CD4-positive, CD25-positive, alpha-beta regulatory T cell (primary cell): ENCODE measurements around the gene AKT1. TPM values are rescaled to one million over a fixed set of nuclear protein-coding genes. Genes with fewer than 3 reads are reported as not detected.

ENCODE experiments used
- ATAC-seq, 2 donors: fragments of 150-1000 bp; cut with Tn5 transposase; one replicate each; pipeline ENCODE4 v1.10.0; 2021; ENCODE audit warnings: low read depth in 2 of 2, moderate number of reproducible peaks in 2 of 2, moderate library complexity in 1 of 2
- DNase-seq, 3 donors: peaks; one replicate each; pipeline versions ENCODE4 v3.0.0 to v3.0.0-alpha.2; 2012 to 2022; ENCODE audit warnings: mixed read lengths in 1 of 3
- H3K27ac ChIP-seq: one replicate; pipeline ENCODE4 v1.7.0; 2013; ENCODE audit warnings: mild to moderate bottlenecking, low read length; ENCODE audit not compliant: insufficient read depth, poor library complexity, severe bottlenecking
- H3K27me3 ChIP-seq: one replicate; pipeline ENCODE4 v1.7.0; 2013; ENCODE audit warnings: low read length; ENCODE audit not compliant: control insufficient read depth, insufficient read depth
- H3K36me3 ChIP-seq: one replicate; pipeline ENCODE4 v1.7.0; 2013; ENCODE audit warnings: mild to moderate bottlenecking, low read length, moderate library complexity; ENCODE audit not compliant: control insufficient read depth, insufficient read depth
- H3K4me1 ChIP-seq: 2 replicates; pipeline ENCODE4 v1.7.0; 2013; ENCODE audit warnings: mild to moderate bottlenecking, low read length; ENCODE audit not compliant: insufficient read depth, control insufficient read depth, poor library complexity, severe bottlenecking
- H3K4me3 ChIP-seq: one replicate; pipeline ENCODE4 v1.7.0; 2013; ENCODE audit warnings: low read depth, mild to moderate bottlenecking, low read length, moderate library complexity
- H3K9me3 ChIP-seq, 2 experiments: 1 replicate in 1 of 2; 2 replicates in 1 of 2; pipeline ENCODE4 v1.7.0; 2013; ENCODE audit warnings: low read length in 2 of 2, mild to moderate bottlenecking in 1 of 2, moderate library complexity in 1 of 2; ENCODE audit not compliant: control insufficient read depth in 2 of 2
- H3K27ac Mint-ChIP-seq, 3 donors: one replicate each; pipeline ENCODE4 v1.8.0; 2020 to 2022; ENCODE audit warnings: mild to moderate bottlenecking in 3 of 3, mixed read lengths in 3 of 3, moderate library complexity in 2 of 3
- H3K27me3 Mint-ChIP-seq: one replicate; pipeline ENCODE4 v1.8.0; 2022; ENCODE audit warnings: mild to moderate bottlenecking, mixed read lengths
- H3K36me3 Mint-ChIP-seq: one replicate; pipeline ENCODE4 v1.8.0; 2020; ENCODE audit warnings: mixed read lengths
- H3K4me1 Mint-ChIP-seq, 4 donors: one replicate each; pipeline ENCODE4 v1.8.0; 2020 to 2022; ENCODE audit warnings: mixed read lengths in 4 of 4, mild to moderate bottlenecking in 1 of 4
- H3K4me3 Mint-ChIP-seq, 4 donors: one replicate each; pipeline ENCODE4 v1.8.0; 2020 to 2022; ENCODE audit warnings: mild to moderate bottlenecking in 4 of 4, mixed read lengths in 4 of 4, moderate library complexity in 3 of 4
- H3K9me3 Mint-ChIP-seq, 7 donors: one replicate each; pipeline ENCODE4 v1.8.0; 2020 to 2022; ENCODE audit warnings: mixed read lengths in 7 of 7, mild to moderate bottlenecking in 3 of 7, moderate library complexity in 2 of 7
- polyA plus RNA-seq, 4 donors: library from polyadenylated mRNA; unstranded; fragments of 300-500 nt; fragmentation: Illumina TruSeq; gene quantifications; one replicate each; pipeline ENCODE4 v1.2.3, GENCODE V29; 2021
- total RNA-seq: library from RNA; stranded (reverse); gene quantifications from one replicate; pipeline ENCODE4 v1.2.3, GENCODE V29; 2022

AKT1 gene
- total and polyA plus RNA-seq, 5 donors from 2014 or later, result 6.3 to 86.0 (median 16.5) TPM

GRCh38 chr14:104805941-104806624, 10.5 kb upstream of the AKT1 start:
- H3K4me1 Mint-ChIP-seq, result peaks cover 0 to 25% (median under 1%) of the 10 kb centered on the region in 4 donors
- H3K27ac Mint-ChIP-seq, result no peak overlapping the region
- Histone ChIP-seq H3K27me3 (no peaks in the 10 kb centered on the region), H3K4me3 (no peak overlapping the region), H3K9me3 (no peaks in the 10 kb centered on the region), H3K36me3 (no peaks in the 10 kb centered on the region), H3K4me1 (peaks cover 17% of the 10 kb centered on the region), H3K27ac (no peak overlapping the region)
- no peak overlapping the region for H3K4me3 Mint-ChIP-seq
- no peaks in the 10 kb centered on the region for H3K27me3 Mint-ChIP-seq
- ATAC-seq (no peak), DNase-seq (no peak)
- no peaks in the 10 kb centered on the region for H3K9me3 Mint-ChIP-seq
- no peaks in the 10 kb centered on the region for H3K36me3 Mint-ChIP-seq

DNA sequence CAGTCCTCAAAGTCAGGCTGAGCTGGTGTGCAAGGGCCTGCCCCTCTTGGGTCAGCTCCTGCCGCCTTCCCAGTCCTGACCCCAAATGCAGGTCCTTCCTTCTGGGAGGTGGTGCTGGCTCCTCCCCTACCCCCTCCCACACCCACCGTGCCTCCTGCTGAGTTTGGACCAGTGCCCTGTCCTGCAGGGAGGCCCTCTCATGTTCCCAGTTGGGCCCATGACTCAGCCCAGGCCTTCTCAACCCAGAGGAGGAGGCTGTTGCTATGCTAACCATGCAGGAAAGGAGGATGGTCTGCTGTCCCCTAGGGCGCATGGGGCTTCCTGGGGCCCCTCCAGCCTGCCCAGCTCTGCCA, 9.8 kb upstream of the AKT1 start:
- Mint-ChIP-seq H3K27ac (no peak overlapping the region), H3K27me3 (no peaks in the 10 kb centered on the region), H3K9me3 (no peaks in the 10 kb centered on the region), H3K4me3 (no peak overlapping the region), H3K36me3 (no peaks in the 10 kb centered on the region), H3K4me1 (peaks cover 0 to 25% (median under 1%) of the 10 kb centered on the region in 4 donors)
- Histone ChIP-seq H3K4me3 (no peak overlapping the region), H3K9me3 (no peaks in the 10 kb centered on the region), H3K27me3 (no peaks in the 10 kb centered on the region), H3K27ac (no peak overlapping the region), H3K36me3 (no peaks in the 10 kb centered on the region), H3K4me1 (peaks cover 17% of the 10 kb centered on the region)
- DNase-seq, result no peak
- ATAC-seq, result no peak

- DNase-seq, result no peak
- Mint-ChIP-seq H3K27me3 (no peaks in the 10 kb centered on the region), H3K4me3 (peak overlapping the region in 1 of 4 donors; percentile 7), H3K36me3 (no peaks in the 10 kb centered on the region), H3K4me1 (peaks cover 0 to 27% (median 2%) of the 10 kb centered on the region in 4 donors), H3K27ac (no peak overlapping the region), H3K9me3 (no peaks in the 10 kb centered on the region)
- Histone ChIP-seq H3K36me3 (no peaks in the 10 kb centered on the region), H3K4me1 (peaks cover 20% of the 10 kb centered on the region), H3K4me3 (no peak overlapping the region), H3K27ac (no peak overlapping the region), H3K9me3 (no peaks in the 10 kb centered on the region), H3K27me3 (no peaks in the 10 kb centered on the region)
- no peak for ATAC-seq
These were observed 9.2 kb upstream of the AKT1 start for GRCh38 chr14:104804481-104805325.

DNA sequence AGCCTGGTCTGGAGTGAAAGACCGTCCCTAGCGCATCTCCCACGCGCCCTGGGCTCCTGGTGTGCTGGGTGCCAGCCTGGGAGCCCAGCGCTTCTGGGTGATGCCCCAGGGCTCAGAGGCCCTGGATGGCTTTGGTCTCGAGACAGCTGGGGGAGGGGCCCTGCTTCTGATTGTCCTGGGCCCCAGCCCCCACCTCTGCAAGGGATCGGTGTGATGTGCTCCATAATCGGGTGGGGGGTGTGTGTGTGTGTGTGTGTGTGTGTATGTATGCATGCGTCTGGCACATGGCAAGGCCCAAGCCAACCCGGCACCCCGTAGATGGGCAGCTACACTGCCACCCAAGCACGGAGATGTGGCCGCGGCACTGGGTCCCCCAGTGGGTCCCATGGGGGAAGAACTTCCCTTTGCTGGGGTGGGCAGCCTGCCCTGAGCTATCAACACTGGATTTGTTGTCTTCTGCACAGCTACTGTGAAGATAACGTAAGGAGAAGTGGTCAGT, 8.4 kb upstream of the AKT1 start:
- Histone ChIP-seq H3K27me3 (no peaks in the 10 kb centered on the region), H3K9me3 (no peaks in the 10 kb centered on the region), H3K36me3 (no peaks in the 10 kb centered on the region), H3K4me1 (peaks cover 20% of the 10 kb centered on the region), H3K4me3 (no peak overlapping the region), H3K27ac (no peak overlapping the region)
- Mint-ChIP-seq H3K9me3 (no peaks in the 10 kb centered on the region), H3K27ac (no peak overlapping the region), H3K27me3 (no peaks in the 10 kb centered on the region), H3K4me3 (peak overlapping the region in 2 of 4 donors; percentile 50 to 65), H3K4me1 (peaks cover 0 to 32% (median 6%) of the 10 kb centered on the region in 4 donors), H3K36me3 (no peaks in the 10 kb centered on the region)
- ATAC-seq (no peak), DNase-seq (no peak)

GRCh38 chr14:104803280-104803911, 7.8 kb upstream of the AKT1 start:
- H3K9me3 ChIP-seq, result no peaks in the 10 kb centered on the region
- Mint-ChIP-seq H3K27me3 (no peaks in the 10 kb centered on the region), H3K9me3 (no peaks in the 10 kb centered on the region), H3K27ac (no peak overlapping the region), H3K4me1 (peaks cover 0 to 37% (median 7%) of the 10 kb centered on the region in 4 donors), H3K4me3 (peak overlapping the region in 3 of 4 donors; percentile 50 to 65 (median 61)), H3K36me3 (no peaks in the 10 kb centered on the region)
- H3K36me3 ChIP-seq, result no peaks in the 10 kb centered on the region
- no peaks in the 10 kb centered on the region for H3K27me3 ChIP-seq
- ATAC-seq, result no peak
- H3K4me1 ChIP-seq, result peaks cover 20% of the 10 kb centered on the region
- no peak overlapping the region for H3K27ac ChIP-seq
- no peak for DNase-seq
- H3K4me3 ChIP-seq, result no peak overlapping the region

DNA sequence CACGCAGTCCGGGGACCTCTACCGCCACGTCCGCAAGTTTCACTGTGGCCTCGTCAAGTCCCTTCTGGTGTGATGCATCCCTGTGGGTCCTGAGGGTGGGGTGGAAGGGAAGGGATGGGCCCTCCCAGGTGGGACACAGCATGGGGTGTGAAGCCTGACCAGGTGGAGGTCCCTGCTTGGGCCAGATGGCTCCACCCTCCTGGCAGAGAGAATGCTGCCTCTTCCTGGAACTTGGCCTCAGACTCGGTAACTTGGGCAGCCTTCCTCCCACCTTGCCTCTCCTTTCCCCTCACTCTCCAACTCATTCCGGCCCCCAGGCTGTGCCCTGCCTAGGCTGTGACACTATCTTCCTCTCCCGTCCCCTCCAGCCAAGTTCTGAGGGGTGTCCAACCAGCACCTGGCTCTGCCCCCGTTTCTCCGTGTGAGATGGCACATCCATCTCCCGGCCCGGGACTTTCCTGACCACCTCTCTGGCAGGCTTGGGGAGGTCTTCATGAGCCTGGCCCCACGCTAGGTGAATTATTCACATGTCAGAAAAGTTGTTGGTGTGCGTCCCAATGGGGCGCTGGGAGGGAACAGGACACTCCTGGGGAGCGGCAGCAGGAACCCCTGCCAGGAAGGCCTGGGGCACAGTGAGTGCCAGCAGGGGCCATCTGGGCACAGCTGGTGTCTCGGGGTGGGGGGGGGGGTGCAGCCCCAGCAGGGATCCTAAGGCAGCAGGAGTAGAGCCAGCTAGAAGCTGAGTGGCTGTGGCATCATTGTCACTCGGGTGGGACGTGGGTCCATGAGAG, 7.0 kb upstream of the AKT1 start:
- H3K4me3 ChIP-seq, result no peak overlapping the region
- DNase-seq (no peak), ATAC-seq (no peak)
- Mint-ChIP-seq H3K36me3 (no peaks in the 10 kb centered on the region), H3K4me3 (peak overlapping the region in 3 of 4 donors; percentile 61 to 82 (median 78)), H3K4me1 (peaks cover 0 to 37% (median 7%) of the 10 kb centered on the region in 4 donors), H3K9me3 (no peaks in the 10 kb centered on the region), H3K27me3 (no peaks in the 10 kb centered on the region), H3K27ac (no peak overlapping the region)
- H3K27me3 ChIP-seq, result no peaks in the 10 kb centered on the region
- peaks cover 20% of the 10 kb centered on the region for H3K4me1 ChIP-seq
- no peaks in the 10 kb centered on the region for H3K9me3 ChIP-seq
- no peak overlapping the region for H3K27ac ChIP-seq
- H3K36me3 ChIP-seq, result no peaks in the 10 kb centered on the region
